Smooth muscle cell (in vitro differentiated cells): ENCODE results near the gene ATP8B3. TPM values are rescaled to one million over a fixed set of nuclear protein-coding genes. Genes with fewer than 3 reads are reported as not detected.

Experiments
- DNase-seq: peaks from one replicate; lab custom pipeline; 2025; ENCODE audit not compliant: unreplicated experiment; lab: John Stamatoyannopoulos, UW
- H2AFZ ChIP-seq: fragments of 200-600 bp; sonication (generic); 2 replicates; pipeline ENCODE4 v1.6.0; 2016; ENCODE audit warnings: antibody characterized with exemption, low read depth, mild to moderate bottlenecking
- H3F3A ChIP-seq: fragments of 200-600 bp; sonication (generic); 2 replicates; pipeline ENCODE4 v1.6.0; 2017; ENCODE audit warnings: antibody characterized with exemption, low read depth
- H3K27ac ChIP-seq: fragments of 200-600 bp; sonication (generic); 2 replicates; pipeline ENCODE4 v1.5.1; 2016; ENCODE audit warnings: low read depth, mild to moderate bottlenecking
- H3K27me3 ChIP-seq: fragments of 200-600 bp; sonication (generic); 2 replicates; pipeline ENCODE4 v1.6.1; 2016; ENCODE audit warnings: low read depth, mild to moderate bottlenecking
- H3K36me3 ChIP-seq: fragments of 200-600 bp; sonication (generic); 2 replicates; pipeline ENCODE4 v1.5.1; 2016; ENCODE audit warnings: low read depth
- H3K4me1 ChIP-seq: fragments of 200-600 bp; sonication (generic); 2 replicates; pipeline ENCODE4 v1.5.1; 2016; ENCODE audit warnings: low read depth
- H3K4me2 ChIP-seq: fragments of 200-600 bp; sonication (generic); 2 replicates; pipeline ENCODE4 v1.6.0; 2016; ENCODE audit warnings: mild to moderate bottlenecking
- H3K4me3 ChIP-seq: fragments of 200-600 bp; sonication (generic); 2 replicates; pipeline ENCODE4 v1.5.1; 2016; ENCODE audit warnings: mild to moderate bottlenecking
- H3K79me2 ChIP-seq: fragments of 200-600 bp; sonication (generic); 2 replicates; pipeline ENCODE4 v1.6.0; 2016; ENCODE audit warnings: low read depth, mild to moderate bottlenecking
- H3K9ac ChIP-seq: fragments of 200-600 bp; sonication (generic); 2 replicates; pipeline ENCODE4 v1.6.0; 2016; ENCODE audit warnings: low read depth
- H3K9me3 ChIP-seq: fragments of 200-600 bp; sonication (generic); replicated peaks from 2 replicates; pipeline ENCODE4 v1.5.1; 2016; ENCODE audit warnings: low read depth
- H4K20me1 ChIP-seq: fragments of 200-600 bp; sonication (generic); 2 replicates; pipeline ENCODE4 v1.6.0; 2016; ENCODE audit warnings: low read depth
- CTCF ChIP-seq: fragments of 200-600 bp; sonication (generic); IDR thresholded peaks from 2 replicates; pipeline ENCODE4 v1.5.1; 2017; ENCODE audit warnings: borderline replicate concordance, mild to moderate bottlenecking, antibody characterized with exemption; ENCODE audit not compliant: insufficient read depth, poor library complexity, severe bottlenecking
- WGBS: methylation state at CpG from one replicate; pipeline ENCODE4 v1.1.7; 2016; ENCODE audit warnings: low lambda C conversion rate; 5-methylcytosine and 5-hydroxymethylcytosine counted together
- polyA plus RNA-seq: library from polyadenylated mRNA; unstranded; fragments of >200 nt; fragmentation: Nextera tagmentation; extraction: Ambion mirVana; gene quantifications from 2 replicates; pipeline ENCODE4 v1.2.1, GENCODE V29; 2016
- total RNA-seq: library from RNA; depleted of rRNA; stranded (reverse); fragments of >200 nt; gene quantifications from 2 replicates; pipeline ENCODE4 v1.2.3, GENCODE V29; 2014

Gene ATP8B3
- total and polyA plus RNA-seq, 2 experiments from 2014 or later, result 2.8 to 3.9 TPM

- Histone ChIP-seq H2AFZ (no peak overlapping the region), H3K4me3 (no peak overlapping the region), H3K27ac (no peak overlapping the region), H3K4me1 (peaks cover 12% of the 10 kb centered on the region), H3K79me2 (no peaks in the 10 kb centered on the region), H3F3A (no peaks in the 10 kb centered on the region), H3K27me3 (peaks cover 89% of the 10 kb centered on the region), H3K36me3 (no peaks in the 10 kb centered on the region), H4K20me1 (no peaks in the 10 kb centered on the region), H3K9me3 (no peaks in the 10 kb centered on the region), H3K4me2 (no peak overlapping the region), H3K9ac (no peak overlapping the region)
- WGBS, result 4% methylated on average over 28 of the region's 105 CpGs
- DNase-seq, result no peak
- TF ChIP-seq CTCF, result no peak
Observed at GRCh38 chr19:1754018-1754635, 57.9 kb downstream of the ATP8B3 start.

- Histone ChIP-seq H3K4me3 (no peak within 1 kb of the TSS), H3K79me2 (no peaks in the 10 kb centered on the region), H3K27me3 (peaks cover 89% of the 10 kb centered on the region), H4K20me1 (no peaks in the 10 kb centered on the region), H3K9me3 (no peaks in the 10 kb centered on the region), H3K36me3 (no peaks in the 10 kb centered on the region), H3K4me2 (no peak within 1 kb of the TSS), H3K9ac (no peak within 1 kb of the TSS), H3F3A (no peaks in the 10 kb centered on the region), H2AFZ (no peak within 1 kb of the TSS), H3K4me1 (peaks cover 12% of the 10 kb centered on the region), H3K27ac (no peak within 1 kb of the TSS)
- DNase-seq, result no peak
- 18% methylated on average over 25 of the region's 77 CpGs for WGBS
- no peak for TF ChIP-seq CTCF
Observed at GRCh38 chr19:1752757-1753728, 59.0 kb downstream of the ATP8B3 start, which contains the start of gene ONECUT3. ONECUT3 (plus strand) TSS chr19:1753506; CDS start chr19:1753663, 157 bp downstream.

GRCh38 chr19:1752009-1752756 lies 59.9 kb downstream of the ATP8B3 start:
- Histone ChIP-seq H3F3A (no peaks in the 10 kb centered on the region), H3K4me3 (no peak overlapping the region), H3K27me3 (peaks cover 84% of the 10 kb centered on the region), H4K20me1 (no peaks in the 10 kb centered on the region), H3K4me1 (peaks cover 12% of the 10 kb centered on the region), H2AFZ (no peak overlapping the region), H3K9ac (no peak overlapping the region), H3K9me3 (no peaks in the 10 kb centered on the region), H3K79me2 (no peaks in the 10 kb centered on the region), H3K4me2 (no peak overlapping the region), H3K36me3 (no peaks in the 10 kb centered on the region), H3K27ac (no peak overlapping the region)
- no peak for TF ChIP-seq CTCF
- no peak for DNase-seq
- WGBS, result 17% methylated on average over 16 of the region's 16 CpGs
